Medulla oblongata (tissue), 1 donor: Measurements from ENCODE around the gene TAF13.

Source experiments
- DNase-seq: peaks from one replicate; pipeline ENCODE4 v3.0.0-alpha.2; 2015; ENCODE audit errors: extremely low spot score

The TAF13 gene

GRCh38 chr1:109075531-109076490, at the start of gene TAF13:
Gene TAF13, minus strand, starts transcription at chr1:109076003. Its CDS starts 56 bp downstream, at chr1:109075947.
- DNase-seq, result peak; percentile 97

GRCh38 chr1:109120356-109120755, 44.6 kb upstream of the TAF13 start:
- DNase-seq, result no peak

GRCh38 chr1:109118089-109118488, 42.3 kb upstream of the TAF13 start:
- DNase-seq, result no peak

GRCh38 chr1:109116286-109116685, 40.5 kb upstream of the TAF13 start:
- no peak for DNase-seq

- no peak for DNase-seq
These were observed 39.9 kb upstream of the TAF13 start for GRCh38 chr1:109115685-109116084.

GRCh38 chr1:109114342-109114674, 38.5 kb upstream of the TAF13 start:
- no peak for DNase-seq

GRCh38 chr1:109113590-109114341, 38.0 kb upstream of the TAF13 start, which contains the start of gene ELAPOR1:
Gene ELAPOR1, plus strand, starts transcription at chr1:109114115. Its CDS starts 69 bp downstream, at chr1:109114184.
- DNase-seq, result peak; percentile 43

- DNase-seq, result peak; percentile 95
These were observed 37.0 kb upstream of the TAF13 start for GRCh38 chr1:109112652-109113285.

GRCh38 chr1:109112056-109112651, 36.4 kb upstream of the TAF13 start:
- peak; percentile 72 for DNase-seq

- DNase-seq, result no peak
These were observed 35.7 kb upstream of the TAF13 start for GRCh38 chr1:109111386-109112055.

- no peak for DNase-seq
These were observed 34.1 kb upstream of the TAF13 start for GRCh38 chr1:109109906-109110305.

GRCh38 chr1:109107785-109108184, 32.0 kb upstream of the TAF13 start:
- no peak for DNase-seq

GRCh38 chr1:109105881-109106280, 30.1 kb upstream of the TAF13 start:
- no peak for DNase-seq

- DNase-seq, result no peak
These were observed 28.8 kb upstream of the TAF13 start for GRCh38 chr1:109104364-109105151.

GRCh38 chr1:109099938-109100773, 24.4 kb upstream of the TAF13 start:
- DNase-seq, result peak; percentile 98

GRCh38 chr1:109096120-109096519, 20.3 kb upstream of the TAF13 start:
- DNase-seq, result no peak

- no peak for DNase-seq
These were observed 19.8 kb upstream of the TAF13 start for GRCh38 chr1:109095631-109096030.

GRCh38 chr1:109094871-109095270, 19.1 kb upstream of the TAF13 start:
- no peak for DNase-seq

GRCh38 chr1:109094377-109094803, 18.6 kb upstream of the TAF13 start:
- DNase-seq, result no peak

- no peak for DNase-seq
These were observed 16.0 kb upstream of the TAF13 start for GRCh38 chr1:109091839-109092193.
